H54 (cell line): ENCODE data around the gene GRN.

Experiments
- DNase-seq: peaks from one replicate; pipeline ENCODE4 v3.0.0; 2011; ENCODE audit warnings: low spot score, mixed read lengths; ENCODE audit not compliant: insufficient read length
- FAIRE-seq: peaks from 3 replicates; lab custom pipeline; 2011; peaks lifted over from hg19 to GRCh38; lab: Jason Lieb, UNC
- POLR2A ChIP-seq: IDR thresholded peaks from 2 replicates; pipeline ENCODE4 v1.6.1; 2011; ENCODE audit warnings: low read depth, mild to moderate bottlenecking, low read length

GRN gene

GRCh38 chr17:44398692-44399691, 53.9 kb downstream of the GRN start:
- FAIRE-seq (no peak), DNase-seq (no peak)
- no peak for TF ChIP-seq POLR2A

DNA sequence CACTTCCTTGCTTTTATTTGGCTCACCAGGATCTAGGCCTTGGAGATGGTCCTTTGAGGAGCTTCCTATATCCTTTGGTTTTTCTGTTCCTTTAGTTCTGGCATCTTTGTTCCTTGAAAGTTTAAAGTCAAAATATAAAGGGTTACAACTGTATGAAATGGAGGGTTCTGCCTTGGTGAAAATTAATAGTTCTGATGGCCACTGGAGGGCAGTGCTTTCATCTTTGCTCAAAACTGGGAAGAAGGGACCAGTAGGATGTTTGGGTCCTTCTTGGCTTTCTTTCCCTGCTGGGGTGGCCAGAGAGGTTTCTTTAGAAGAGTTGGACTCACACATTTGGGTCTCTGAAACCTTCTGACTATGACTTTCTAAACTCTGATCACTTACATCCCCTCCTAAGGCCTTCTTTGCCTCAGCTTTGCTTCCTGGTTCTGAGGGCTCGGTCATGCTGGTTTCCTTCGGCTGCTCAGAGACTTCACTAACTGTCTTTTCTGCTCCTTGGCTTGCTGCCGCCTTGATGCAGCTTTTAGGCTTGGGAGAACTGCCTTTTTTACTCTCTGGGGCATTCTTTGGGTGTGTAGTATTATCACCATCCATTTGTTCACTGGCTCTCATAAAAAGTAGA, 55.2 kb downstream of the GRN start:
- no peak for DNase-seq
- no peak for TF ChIP-seq POLR2A
- FAIRE-seq = no peak
